HEK293T (cell line): ENCODE data around the gene MORN5.

Experiments
- BHLHE40 ChIP-seq: fragments of 450-650 bp; IDR thresholded peaks from 2 replicates; pipeline ENCODE4 v1.6.1; 2016; ENCODE audit warnings: mild to moderate bottlenecking, moderate library complexity, borderline replicate concordance
- FOXA1 ChIP-seq: fragments of 450-650 bp; IDR thresholded peaks from 2 replicates; pipeline ENCODE4 v1.6.1; 2016; ENCODE audit warnings: mild to moderate bottlenecking
- SUZ12 ChIP-seq: fragments of 450-650 bp; IDR thresholded peaks from 2 replicates; pipeline ENCODE4 v1.6.1; 2016; ENCODE audit warnings: mild to moderate bottlenecking

DNA sequence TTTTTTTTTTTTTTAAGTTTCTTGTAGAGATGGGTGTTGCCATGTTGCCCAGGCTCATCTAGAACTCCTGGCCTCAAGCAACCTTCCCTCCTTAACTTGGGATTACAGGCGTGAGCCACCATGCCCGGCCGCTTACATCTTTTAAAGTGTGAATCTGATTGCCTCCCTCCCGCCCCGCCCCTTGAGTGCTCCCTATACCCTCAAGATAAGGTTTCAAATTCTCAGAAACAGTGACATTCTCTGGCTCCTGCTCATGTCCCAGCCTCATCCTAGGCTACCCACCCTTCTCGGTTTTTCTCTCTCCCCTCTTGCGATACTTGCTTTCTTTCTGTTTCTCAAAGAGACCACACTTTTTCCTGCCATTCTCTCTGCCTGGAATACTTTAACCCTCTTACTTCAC is 12.4 kb downstream of the MORN5 start:
- TF ChIP-seq FOXA1 (no peak), BHLHE40 (no peak), SUZ12 (no peak)
